AG09309 (cell line): Measurements from ENCODE around the gene RASAL3.
A peak's percentile ranks its signal among the peaks of the same experiment; 100 is the strongest.

ENCODE experiments used
- DNase-seq: peaks from one replicate; pipeline ENCODE4 v3.0.0-alpha.2; 2010; ENCODE audit warnings: low read depth
- H3K4me3 ChIP-seq: 2 replicates; pipeline ENCODE4 v1.5.1; 2011; ENCODE audit warnings: mild to moderate bottlenecking, low read depth, low read length, moderate library complexity; ENCODE audit not compliant: control insufficient read depth
- CTCF ChIP-seq: IDR thresholded peaks from 2 replicates; pipeline ENCODE4 v1.5.1; 2011; ENCODE audit warnings: mild to moderate bottlenecking, low read depth, low read length, inconsistent platforms; ENCODE audit not compliant: insufficient read depth, control insufficient read depth; ENCODE audit errors: missing control alignments

Gene RASAL3

GRCh38 chr19:15432018-15432494 lies 32.3 kb downstream of the RASAL3 start:
- peak overlapping the region; percentile 83 for H3K4me3 ChIP-seq
- no peak for DNase-seq
- no peak for TF ChIP-seq CTCF

GRCh38 chr19:15431396-15432017 lies 32.8 kb downstream of the RASAL3 start:
- H3K4me3 ChIP-seq, result peak overlapping the region; percentile 83
- no peak for TF ChIP-seq CTCF
- DNase-seq, result no peak

- H3K4me3 ChIP-seq, result peak overlapping the region; percentile 83; the same call in 1 of the 2 replicates
- TF ChIP-seq CTCF, result no peak
Observed at GRCh38 chr19:15430526-15431120, 33.7 kb downstream of the RASAL3 start.

GRCh38 chr19:15429825-15430467 lies 34.4 kb downstream of the RASAL3 start:
- TF ChIP-seq CTCF, result no peak
- DNase-seq, result no peak
- H3K4me3 ChIP-seq, result no peak overlapping the region

More at GRCh38 chr19:15430526-15431120, 33.7 kb downstream of the RASAL3 start:
- no peak for DNase-seq

- TF ChIP-seq CTCF, result no peak
- no peak for DNase-seq
- no peak overlapping the region for H3K4me3 ChIP-seq
Observed at GRCh38 chr19:15428956-15429824, 35.2 kb downstream of the RASAL3 start.

GRCh38 chr19:15427991-15428471 lies 36.3 kb downstream of the RASAL3 start:
- DNase-seq, result no peak
- TF ChIP-seq CTCF, result no peak
- no peak overlapping the region for H3K4me3 ChIP-seq
